ENCODE results near the gene TUB.

The TUB gene

GRCh38 chr11:8122173-8122764, 41.3 kb downstream of the TUB start:
- DNase-seq (ENCODE audit: extremely low spot score), result no peak
- CTCF ChIA-PET, result interaction anchor here (1.5 to 2.2 kb wide), 2 partner anchors 14 to 23 kb away, joined by 4 to 9 read pairs; no protein-coding TSS in a partner anchor
- POLR2A ChIA-PET, result no interaction called here
- no peak for TF ChIP-seq CTCF (IDR thresholded peaks at IDR 0.05; ENCODE audit: control extremely low read depth, extremely low read depth, low read depth, missing control alignments)

GRCh38 chr11:8126649-8127289, 45.8 kb downstream of the TUB start:
- ChIA-PET CTCF (interaction anchor here (1.3 kb wide), 1 partner anchor 28 kb away, joined by 3 read pairs; no protein-coding TSS in a partner anchor), POLR2A (no interaction called here)
- TF ChIP-seq CTCF (IDR thresholded peaks at IDR 0.05; ENCODE audit: control extremely low read depth, extremely low read depth, low read depth, missing control alignments), result no peak
- no peak for DNase-seq (ENCODE audit: extremely low spot score)

DNA sequence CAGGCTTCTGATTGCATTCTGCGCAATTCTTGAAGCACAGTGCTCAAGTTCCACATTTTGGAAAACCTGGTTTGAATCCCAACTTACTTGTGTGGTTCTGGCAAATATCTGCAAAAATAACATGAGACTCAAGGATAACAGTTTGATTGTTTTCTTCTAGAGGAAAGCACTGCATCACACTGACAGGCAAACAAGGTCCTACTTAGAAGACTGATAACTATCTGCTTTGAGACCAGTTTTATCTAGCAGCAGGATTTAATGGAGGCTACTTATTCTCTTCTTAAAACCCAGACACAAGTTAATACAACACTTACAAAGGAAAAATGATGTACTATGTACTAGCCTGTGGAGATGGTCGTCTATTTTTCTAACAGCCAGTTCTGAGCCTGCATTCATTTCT, 46.4 kb downstream of the TUB start:
- ChIA-PET CTCF (interaction anchor here (1.3 kb wide), 1 partner anchor 28 kb away, joined by 3 read pairs; no protein-coding TSS in a partner anchor), POLR2A (no interaction called here)
- DNase-seq (ENCODE audit: extremely low spot score), result no peak
- TF ChIP-seq CTCF (IDR thresholded peaks at IDR 0.05; ENCODE audit: control extremely low read depth, extremely low read depth, low read depth, missing control alignments), result no peak

GRCh38 chr11:8138526-8138925, 57.5 kb downstream of the TUB start:
- CTCF ChIA-PET, result no interaction called here
- POLR2A ChIA-PET, result no interaction called here
- DNase-seq (ENCODE audit: extremely low spot score), result no peak
- no peak for TF ChIP-seq CTCF (IDR thresholded peaks at IDR 0.05; ENCODE audit: control extremely low read depth, extremely low read depth, low read depth, missing control alignments)

GRCh38 chr11:8149726-8150125, 68.7 kb downstream of the TUB start:
- DNase-seq (ENCODE audit: extremely low spot score), result no peak
- POLR2A ChIA-PET, result no interaction called here
- CTCF ChIA-PET, result interaction anchor here (1.4 kb wide), 1 partner anchor 44 kb away, joined by 3 read pairs; no protein-coding TSS in a partner anchor
- no peak for TF ChIP-seq CTCF (IDR thresholded peaks at IDR 0.05; ENCODE audit: control extremely low read depth, extremely low read depth, low read depth, missing control alignments)

Data from GM10248 (cell line).